GM19452 (cell line): ENCODE measurements around the gene ROCK1.
"Not testable (repeated sequence)": the region's sequence is repeated elsewhere in the genome, so short reads cannot be mapped to it uniquely, and the experiment has no call there.

Experiments
- ATAC-seq: cut with Tn5 transposase; IDR thresholded peaks from one replicate; pipeline ENCODE4 v1.9.1; 2021; ENCODE audit not compliant: unreplicated experiment

The ROCK1 gene

DNA sequence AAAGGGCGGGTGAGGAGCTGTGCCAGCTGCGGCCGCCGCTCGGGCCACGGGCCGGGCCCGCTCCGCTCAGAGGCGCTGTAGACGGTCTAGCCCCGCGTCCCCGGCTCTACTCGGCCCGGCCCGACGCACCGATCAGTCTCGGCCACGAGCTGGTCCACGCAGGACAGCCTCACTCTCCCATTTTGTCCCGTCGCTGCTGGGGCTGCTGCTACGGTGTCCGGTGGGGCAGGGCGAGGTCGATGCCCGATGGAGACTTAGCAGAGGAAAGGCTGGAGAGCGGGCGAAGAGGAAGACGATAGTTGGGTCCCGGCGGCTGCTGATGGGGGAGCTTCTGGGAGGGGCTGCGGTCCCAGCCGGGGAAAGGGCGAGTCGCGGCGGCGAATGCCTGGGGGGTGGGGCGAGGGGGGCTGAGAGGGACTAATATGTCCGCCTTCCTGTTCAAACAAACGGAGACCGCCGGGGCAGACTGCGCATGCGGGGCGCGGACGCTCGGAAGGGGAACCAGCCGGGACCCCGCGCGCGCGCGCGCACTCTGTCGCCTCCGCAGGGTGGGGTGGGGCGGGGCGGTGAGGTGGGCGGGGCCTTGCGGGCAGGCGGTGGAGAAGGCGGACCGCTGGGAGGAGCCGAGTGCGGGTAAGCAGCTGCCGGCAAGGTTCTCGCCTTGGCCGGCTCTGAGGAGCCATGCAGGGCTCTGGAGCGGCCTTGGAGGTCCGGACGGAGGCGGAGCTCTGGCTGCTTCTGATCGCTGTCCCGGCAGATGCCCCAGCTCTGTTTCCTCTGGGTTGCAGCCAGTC is at the start of gene ROCK1:
Gene ROCK1 (minus strand): TSS at position 468 of the 794 bp plus-strand sequence. CDS start 903 bp downstream, outside the sequence.
- ATAC-seq: peak; percentile 89

- ATAC-seq: no peak
Observed at GRCh38 chr18:21155443-21155842, 43.8 kb upstream of the ROCK1 start.

DNA sequence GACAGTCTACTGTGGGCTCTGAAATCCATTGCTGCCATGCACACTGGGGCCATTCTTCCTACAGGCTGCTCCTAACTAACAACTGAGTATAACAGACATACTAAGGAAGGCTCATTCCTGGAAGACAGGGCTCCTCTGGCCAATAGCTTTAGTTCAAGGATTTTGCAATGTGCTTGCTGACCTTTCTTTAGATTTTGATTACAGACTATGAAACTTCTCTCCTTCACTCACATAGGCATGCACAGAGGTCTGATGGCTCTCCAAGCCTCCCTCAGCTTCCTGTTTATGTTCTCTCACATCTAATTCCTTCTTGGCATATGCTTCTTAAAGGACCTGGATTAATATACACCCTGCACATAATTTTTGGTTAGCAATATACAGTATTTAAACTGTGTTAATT is 34.4 kb upstream of the ROCK1 start:
- ATAC-seq: no peak

DNA sequence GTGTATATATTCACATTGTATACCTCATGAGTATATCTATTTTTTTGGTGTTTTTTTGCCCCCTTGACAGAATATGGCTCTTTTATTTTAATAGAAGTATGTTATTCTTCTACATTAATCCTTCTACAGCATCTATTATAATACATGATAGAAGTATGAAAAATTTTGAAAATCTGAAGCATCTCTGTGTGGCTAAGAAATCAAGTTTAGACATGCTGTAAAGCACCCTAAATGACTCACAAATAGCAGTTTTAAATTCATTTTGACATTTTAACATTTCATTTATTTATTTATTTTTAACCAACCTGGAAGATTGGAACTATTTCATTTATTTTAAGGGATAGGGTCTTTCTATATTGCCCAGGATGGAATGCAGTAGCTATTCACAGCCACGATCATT is 33.8 kb upstream of the ROCK1 start:
- ATAC-seq: no peak

DNA sequence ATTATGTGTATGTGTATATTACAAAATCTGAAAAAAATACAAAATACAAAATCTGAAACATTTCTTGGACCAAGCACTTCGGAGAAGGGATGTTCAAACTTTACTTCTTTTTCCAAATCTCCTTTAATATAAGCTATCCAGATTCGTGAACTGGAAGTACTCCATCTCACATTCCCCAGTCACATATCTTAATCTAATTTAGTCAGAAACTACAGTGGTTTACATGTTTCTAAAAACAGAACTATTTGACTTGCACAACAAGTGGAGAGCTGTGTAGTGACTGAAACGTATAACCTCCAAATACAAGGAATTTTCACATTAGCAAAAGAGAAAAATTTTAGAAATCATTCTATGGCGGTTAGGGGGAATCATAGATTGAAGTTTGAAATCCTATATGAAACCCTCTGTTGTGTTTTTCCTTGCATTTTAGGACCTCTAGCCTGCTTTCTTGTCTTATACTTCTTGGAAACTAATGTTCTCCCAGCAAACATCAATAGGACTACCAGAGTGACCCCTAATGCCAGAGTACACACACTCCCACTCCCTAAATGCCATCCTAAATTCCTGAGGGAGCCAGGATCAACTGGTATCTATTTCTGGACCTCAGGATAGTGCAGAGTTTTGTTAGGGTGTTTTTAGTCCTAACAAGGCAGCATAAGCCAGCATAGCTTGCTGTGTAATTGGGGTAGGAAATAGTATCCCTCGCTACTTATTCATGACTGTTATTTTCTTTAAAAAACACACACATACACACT is 30.2 kb upstream of the ROCK1 start:
- no peak for ATAC-seq

DNA sequence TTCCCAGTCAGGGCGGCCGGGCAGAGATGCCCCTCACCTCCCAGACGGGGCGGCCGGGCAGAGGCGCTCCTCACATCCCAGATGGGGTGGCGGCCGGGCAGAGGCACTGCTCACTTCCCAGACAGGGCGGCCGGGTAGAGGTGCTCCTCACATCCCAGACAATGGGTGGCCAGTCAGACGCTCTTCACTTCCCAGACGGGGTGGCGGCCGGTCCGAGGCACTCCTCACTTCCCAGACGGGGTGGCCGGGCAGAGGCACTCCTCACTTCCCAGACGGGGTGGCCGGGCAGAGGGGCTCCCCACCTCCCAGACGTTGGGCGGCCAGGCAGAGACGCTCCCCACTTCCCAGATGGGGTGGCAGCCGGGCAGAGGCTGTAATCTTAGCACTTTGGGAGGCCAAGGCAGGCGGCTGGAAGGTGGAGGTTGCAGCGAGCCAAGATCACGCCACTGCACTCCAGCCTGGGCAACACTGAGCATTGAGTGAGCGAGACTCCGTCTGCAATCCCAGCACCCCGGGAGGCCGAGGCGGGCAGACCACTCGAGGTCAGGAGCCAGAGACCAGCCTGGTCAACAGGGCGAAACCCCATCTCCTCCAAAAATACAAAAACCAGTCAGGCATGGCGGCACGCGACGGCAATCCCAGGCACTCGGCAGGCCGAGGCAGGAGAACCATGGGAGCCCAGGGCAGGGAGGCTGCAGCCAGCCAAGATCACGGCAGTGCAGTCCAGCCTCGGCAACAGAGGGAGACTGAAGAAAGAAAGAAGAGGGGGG is 26.3 kb upstream of the ROCK1 start:
- not testable (repeated sequence) for ATAC-seq

GRCh38 chr18:21134895-21135294 is 23.3 kb upstream of the ROCK1 start:
- no peak for ATAC-seq

DNA sequence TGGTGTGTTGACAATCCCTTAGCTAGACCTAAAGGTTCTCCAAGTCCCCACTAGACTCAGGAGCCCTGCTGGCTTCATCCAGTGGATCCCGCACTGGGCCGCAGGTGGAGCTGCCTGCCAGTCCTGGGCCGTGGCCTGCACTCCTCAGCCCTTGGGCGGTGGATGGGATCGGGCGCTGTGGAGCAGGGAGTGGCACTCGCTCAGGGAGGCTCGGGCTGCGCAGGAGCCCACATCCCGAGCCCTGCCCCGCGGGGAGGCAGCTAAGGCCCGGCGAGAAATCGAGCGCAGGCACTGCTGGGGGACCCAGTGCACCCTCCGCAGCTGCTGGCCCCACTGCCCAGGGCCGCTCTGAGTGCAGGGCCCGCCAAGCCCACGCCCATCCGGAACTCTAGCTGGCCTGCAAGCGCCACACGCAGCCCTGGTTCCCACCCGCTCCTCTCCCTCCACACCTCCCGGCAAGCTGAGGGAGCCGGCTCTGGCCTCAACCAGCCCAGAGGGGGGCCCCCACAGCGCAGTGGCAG is 20.8 kb upstream of the ROCK1 start:
- ATAC-seq: no peak

DNA sequence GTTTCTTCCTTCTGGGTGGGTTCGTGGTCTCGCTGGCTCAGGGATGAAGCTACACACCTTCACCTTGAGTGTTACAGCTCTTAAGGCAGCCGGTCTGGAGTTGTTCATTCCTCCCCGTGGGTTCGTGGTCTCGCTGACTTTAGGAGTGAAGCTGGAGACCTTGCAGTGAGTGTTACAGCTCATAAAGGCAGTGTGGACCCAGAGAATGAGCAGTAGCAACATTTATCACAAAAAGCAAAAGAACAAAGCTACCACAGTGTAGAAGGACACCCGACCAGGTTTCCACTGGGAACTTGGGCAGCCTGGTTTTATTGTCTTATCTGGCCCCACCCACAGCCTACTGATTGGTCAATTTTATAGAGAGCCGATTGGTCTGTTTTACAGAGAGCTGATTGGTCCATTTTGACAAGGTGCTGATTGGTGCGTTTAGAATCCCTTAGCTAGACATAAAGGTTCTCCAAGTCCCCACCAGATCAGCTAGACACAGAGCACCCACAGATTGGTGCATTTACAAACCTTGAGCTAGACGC is 20.1 kb upstream of the ROCK1 start:
- no peak for ATAC-seq

GRCh38 chr18:21129566-21130216 is 18.1 kb upstream of the ROCK1 start:
- ATAC-seq: no peak

DNA sequence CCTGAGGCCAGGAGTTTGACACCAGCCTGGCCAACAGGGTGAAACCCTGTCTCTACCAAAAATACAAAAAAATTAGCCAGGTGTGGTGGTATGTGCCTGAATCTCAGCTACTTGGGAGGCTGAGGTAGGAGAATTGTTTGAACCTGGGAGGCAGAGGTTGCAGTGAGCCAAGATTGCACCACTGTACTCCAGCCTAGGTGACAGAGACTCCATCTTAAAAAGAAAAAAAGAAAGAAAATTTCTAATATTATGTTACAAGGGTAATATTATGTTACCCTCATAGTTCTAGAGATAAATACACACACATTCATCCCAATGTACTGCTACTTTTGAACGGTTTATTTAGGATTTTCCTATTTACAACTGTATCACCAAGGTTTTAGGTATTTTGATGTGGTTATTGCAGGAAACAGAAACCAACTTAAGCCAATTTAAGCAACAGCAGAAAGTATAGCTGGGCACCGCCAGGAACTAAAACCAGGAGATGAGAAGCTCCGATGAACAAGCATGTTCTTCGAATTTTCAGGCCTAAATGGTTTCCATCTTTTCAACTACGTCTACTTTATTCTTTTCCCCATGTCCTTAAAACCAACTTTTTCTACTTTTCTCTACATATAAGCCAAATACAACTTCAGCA is 11.8 kb upstream of the ROCK1 start:
- ATAC-seq: no peak

GRCh38 chr18:21118806-21119205 is 7.2 kb upstream of the ROCK1 start:
- no peak for ATAC-seq

DNA sequence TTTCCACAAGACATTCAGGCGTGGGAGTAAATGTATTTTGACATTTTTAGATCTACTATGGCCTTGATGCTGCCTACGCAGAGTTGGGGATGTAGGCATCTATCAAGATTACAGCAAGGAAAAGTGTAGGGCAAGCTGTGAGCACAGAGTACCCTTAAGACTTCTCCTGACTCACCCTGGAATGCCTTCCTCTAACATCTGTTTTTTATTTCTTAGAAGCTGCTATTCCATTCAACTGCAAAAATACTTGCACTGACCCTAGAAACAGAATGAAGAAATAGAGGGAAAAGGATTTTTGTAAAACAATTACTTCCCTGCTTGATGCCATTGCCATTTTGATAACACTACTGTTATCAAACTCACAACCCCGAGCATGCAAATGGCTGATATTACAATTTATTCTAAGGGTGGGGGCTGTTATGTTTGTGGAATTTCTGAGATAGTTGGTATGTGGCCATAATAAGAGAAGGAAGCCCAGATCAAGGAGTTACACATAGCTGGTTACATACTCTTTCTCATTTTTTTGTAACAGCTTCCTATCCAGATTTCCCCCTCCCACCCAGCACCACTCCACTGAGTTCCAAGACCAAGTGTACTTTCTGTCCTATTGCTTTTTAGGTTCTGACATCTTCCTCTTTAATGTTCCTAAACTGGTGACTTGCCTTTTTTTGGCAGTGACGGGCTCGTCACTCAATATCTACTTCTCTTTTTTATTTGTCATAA is 6.0 kb upstream of the ROCK1 start:
- ATAC-seq: no peak

DNA sequence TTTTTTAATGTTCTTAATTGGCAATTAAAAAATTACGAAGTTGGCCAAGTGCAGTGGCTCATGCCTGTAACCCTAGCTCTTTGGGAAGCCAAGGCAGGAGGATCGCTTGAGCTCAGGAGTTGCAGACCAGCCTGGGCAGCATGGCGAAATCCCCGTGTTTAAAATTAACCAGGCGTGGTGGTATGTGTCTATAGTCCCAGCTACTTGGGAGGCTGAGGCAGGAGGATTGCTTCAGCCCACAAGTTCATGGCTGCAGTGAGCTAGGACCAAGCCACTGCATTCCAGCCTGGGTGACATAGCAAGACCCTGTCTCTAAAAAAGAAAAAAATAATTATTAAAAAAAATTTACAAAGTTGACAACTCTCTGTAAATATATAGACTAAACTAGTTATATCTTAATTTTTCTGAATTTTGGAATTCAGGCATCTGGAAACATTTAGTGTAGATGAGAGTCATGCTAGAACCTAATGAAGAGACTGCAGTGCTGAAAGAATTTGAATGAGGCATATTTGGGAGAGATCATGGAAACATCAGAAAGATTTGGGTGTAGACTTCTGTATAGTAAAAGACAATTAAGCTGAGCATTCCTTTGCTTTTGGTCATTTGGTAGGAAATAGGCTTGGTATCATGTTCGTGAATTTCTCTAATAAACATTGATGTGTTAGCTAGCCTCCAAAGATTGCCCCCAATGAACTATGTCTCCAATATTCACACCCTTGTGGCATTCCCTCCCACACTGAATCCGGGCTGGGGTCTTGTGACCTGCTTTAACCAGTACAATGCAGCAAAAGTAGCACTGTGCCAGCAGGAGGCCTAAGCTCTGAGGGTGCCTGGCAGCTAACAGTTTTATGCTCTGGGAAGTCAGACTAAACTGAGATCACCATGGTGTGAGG is 4.2 kb upstream of the ROCK1 start:
- no peak for ATAC-seq

GRCh38 chr18:21112543-21113105 is 1.0 kb upstream of the ROCK1 start:
- no peak for ATAC-seq

DNA sequence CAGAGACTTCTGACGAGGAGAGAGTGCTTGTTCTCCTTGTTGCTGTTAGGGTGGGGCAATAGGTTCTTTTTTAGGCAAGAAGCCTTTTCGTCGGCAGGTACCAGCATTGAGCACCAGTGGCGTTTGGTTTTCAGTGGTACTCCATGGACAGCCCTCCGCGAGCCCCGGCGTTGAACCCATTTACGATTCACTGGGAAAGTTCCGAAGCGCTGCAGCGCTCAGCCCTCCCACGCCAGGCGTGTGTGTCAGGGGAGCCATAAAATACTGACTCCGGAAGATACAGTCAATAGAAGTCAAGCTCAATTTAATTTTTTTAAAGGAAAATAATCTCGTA is 494 bp upstream of the ROCK1 start:
- ATAC-seq: no peak

GRCh38 chr18:21110713-21111345 is 784 bp downstream of the ROCK1 start:
- peak; percentile 39 for ATAC-seq
